ENCODE results near the gene RTP1.
"Not testable (repeated sequence)": the region's sequence is repeated elsewhere in the genome, so short reads cannot be mapped to it uniquely, and the experiment has no call there.

RTP1 gene, protein sequence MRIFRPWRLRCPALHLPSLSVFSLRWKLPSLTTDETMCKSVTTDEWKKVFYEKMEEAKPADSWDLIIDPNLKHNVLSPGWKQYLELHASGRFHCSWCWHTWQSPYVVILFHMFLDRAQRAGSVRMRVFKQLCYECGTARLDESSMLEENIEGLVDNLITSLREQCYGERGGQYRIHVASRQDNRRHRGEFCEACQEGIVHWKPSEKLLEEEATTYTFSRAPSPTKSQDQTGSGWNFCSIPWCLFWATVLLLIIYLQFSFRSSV

GRCh38 chr3:187197335-187197649, at the start of gene RTP1:
TSS of gene RTP1 (plus strand) at chr3:187197486. CDS start at chr3:187197516, 30 bp downstream.
- DNase-seq: no peak

- DNase-seq: no peak
These were observed 47.1 kb upstream of the RTP1 start for GRCh38 chr3:187150186-187150585.

DNA sequence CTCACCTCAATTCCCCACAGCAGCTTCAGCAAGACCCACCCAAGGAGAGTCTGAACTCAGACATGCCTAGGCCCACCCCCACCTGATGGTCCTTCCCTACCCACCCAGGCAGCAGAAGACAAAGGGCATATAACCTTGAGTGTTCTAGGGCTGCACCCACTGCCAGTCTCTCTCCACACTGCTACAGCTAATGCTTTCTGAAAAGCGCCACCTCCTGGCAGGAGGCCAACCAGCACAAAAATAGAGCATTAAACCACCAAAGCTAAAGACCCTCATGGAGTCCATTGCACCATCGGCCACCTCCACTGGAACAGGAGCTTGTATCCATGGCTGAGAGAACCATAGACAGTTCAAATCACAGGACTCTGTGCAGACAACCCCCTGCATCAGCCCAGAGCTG, 46.7 kb upstream of the RTP1 start:
- peak in 1 of 2 experiments; percentile 2 for DNase-seq

- no peak for DNase-seq
These were observed 35.7 kb upstream of the RTP1 start for GRCh38 chr3:187161556-187161955.

DNA sequence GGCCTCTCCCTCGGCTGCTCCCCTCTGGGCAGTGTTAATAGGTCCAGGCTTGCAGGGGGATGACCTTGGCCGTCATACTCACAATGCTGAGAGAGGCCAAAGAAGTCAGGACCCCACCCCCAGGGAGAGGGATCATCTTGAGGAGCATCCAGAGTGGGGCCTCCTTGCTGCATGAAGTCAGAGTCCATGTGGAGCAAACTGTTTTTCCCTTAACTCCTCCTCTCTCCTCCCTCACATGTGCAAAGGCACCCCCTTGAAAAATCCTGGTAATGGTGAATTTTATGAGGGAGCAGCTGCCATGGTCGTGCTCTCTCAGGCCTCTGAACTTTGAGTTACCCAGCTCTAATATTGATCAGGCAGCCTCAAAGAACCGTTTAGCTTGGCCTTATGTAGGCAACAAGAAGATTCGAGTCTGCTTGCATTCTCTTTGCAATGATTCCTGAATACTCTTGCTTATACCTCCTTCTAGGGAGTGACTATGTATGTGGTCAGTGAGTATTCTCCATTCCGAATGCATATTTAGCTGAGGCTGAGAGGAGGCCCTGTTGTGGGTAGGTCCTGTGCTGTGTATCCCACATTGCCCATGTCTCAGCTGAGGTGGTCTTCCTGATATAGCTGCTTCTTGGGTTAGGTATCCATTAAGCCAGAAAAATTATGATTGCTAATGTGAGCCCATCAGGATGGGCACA, 34.9 kb upstream of the RTP1 start:
- no peak for DNase-seq

DNA sequence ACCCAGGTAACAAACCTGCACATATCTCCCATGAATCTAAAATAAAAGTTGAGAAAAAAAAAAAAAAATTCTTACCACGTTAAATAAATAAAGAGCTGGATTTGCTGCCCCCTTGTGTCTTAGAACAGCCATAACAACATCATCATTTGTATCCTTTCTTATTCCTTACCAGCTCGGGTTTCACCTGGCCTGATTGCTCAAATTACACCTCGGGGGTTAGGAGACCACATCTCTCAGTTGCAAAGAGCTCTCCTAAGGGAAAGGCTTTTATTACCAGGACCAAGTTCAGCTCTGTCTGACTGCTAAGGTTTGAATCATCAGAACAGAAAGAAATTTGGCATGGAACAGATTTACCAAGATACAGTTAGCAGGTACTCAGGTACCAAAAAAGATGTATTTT, 32.1 kb upstream of the RTP1 start:
- DNase-seq: peak; percentile 66 to 76

DNA sequence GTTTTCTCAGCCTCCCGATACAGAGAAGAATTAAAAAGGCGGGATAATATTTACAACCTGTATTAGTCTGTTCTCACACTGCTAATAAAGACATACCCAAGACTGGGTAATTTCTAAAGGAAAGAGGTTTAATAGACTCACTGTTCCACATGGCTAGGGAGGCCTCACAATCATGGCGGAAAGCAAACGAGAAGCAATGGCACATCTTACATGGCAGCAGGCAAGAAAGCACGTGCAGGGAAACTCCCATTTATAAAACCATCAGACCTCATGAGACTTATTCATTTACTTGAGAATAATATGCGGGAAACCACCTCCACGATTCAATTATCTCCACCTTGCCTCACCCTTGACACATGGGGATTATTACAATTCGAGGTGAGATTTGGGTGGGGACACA, 30.5 kb upstream of the RTP1 start:
- no peak for DNase-seq

GRCh38 chr3:187167777-187168176, 29.5 kb upstream of the RTP1 start:
- no peak for DNase-seq

- no peak for DNase-seq
These were observed 27.9 kb upstream of the RTP1 start for GRCh38 chr3:187169231-187169960.

GRCh38 chr3:187170911-187171310, 26.4 kb upstream of the RTP1 start:
- not testable (repeated sequence) for DNase-seq

DNA sequence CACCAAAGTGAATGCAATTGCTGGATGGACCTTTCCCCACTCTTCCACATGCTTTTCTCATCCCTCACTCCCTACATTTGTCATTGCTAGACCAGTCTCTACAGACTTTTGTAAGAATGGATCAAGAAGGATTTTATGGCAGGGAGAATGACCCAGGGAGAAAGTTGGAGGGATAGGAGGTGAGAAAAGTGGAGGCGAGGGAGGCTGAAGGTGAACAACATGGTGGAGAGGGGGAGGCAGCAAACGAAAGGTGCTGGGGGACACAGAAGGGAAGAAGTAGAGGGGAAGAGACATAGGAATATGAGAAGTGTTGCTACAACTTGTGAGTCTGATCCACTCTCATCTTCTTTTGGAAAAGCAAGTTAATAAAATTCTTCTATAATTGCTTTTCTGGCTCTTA, 24.4 kb upstream of the RTP1 start:
- no peak for DNase-seq

DNA sequence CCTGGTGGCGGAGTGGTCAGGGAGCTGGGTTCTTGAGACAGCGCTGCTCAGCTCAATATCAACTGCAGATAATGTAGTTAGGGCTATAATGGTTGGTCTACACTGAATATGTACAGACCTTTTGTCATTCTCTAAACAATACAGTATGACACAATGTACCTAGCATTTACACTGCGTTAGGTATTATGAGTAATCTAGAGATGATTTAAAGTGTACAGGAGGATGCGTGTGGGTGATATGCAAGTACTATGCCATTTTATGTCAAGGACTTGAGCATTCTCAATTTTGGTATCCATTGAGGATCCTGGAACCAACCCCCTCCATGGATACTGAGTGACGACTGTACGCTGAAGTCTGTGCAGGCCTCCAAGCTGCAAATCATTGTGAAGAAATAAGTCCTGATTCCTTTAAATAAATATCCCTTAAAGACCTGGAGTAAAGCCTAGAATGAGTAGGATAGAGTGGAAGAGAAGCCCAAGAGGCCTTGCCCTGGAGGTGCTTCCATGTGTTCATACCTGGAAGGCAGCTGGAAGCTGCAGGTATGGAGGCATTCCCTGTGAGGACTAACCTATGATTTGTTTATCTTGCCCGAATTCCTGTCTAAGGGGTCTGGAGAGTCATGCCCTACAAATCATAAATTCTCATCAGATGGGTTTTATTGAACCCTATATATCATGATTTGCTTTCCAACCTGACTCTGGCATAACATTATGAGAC, 15.7 kb upstream of the RTP1 start:
- no peak for DNase-seq

GRCh38 chr3:187183210-187183862, 13.9 kb upstream of the RTP1 start:
- DNase-seq: no peak

GRCh38 chr3:187183903-187184302, 13.4 kb upstream of the RTP1 start:
- DNase-seq: no peak

DNA sequence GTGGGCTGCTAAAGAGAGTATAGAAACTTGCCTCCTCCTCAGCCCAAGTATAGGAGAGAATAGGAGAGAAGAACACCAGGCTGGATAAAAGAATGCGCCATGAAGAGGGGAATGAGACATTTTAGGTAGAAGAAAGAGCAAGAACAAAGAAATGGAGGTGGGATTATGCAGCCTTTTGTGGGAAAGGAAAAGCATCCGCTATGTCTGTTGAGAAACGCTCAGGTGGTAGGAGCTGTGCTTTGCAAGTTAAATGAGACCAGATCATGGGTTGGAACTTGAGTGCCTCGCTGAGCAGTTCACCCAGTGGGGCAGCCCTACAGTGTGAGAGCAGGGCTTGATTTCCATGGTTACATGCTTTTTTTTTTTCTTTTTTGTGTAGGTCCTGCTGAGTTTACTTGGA, 11.5 kb upstream of the RTP1 start:
- no peak for DNase-seq

- no peak for DNase-seq
These were observed 10.9 kb upstream of the RTP1 start for GRCh38 chr3:187186375-187186774.

- DNase-seq: no peak
These were observed 10.4 kb upstream of the RTP1 start for GRCh38 chr3:187186801-187187421.

DNA sequence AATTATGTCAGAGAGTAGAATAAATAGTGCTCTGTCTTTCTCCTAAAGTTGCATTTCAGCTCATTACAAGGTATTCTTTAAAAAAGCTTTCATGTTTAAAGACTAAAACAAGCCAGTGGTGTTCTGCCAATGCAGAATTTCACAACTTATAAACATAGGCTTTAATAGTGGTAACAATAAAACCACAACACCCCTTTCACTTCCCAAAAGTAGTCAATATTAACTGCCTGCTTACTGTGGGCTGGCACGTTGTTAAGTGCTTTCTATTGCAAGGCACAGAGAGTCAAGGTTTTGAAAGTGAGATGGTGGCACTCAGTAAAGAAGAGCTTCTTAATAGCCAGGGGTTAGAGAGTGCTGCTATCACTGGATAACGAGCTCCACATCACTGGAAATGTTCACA, 8.4 kb upstream of the RTP1 start:
- DNase-seq: no peak

DNA sequence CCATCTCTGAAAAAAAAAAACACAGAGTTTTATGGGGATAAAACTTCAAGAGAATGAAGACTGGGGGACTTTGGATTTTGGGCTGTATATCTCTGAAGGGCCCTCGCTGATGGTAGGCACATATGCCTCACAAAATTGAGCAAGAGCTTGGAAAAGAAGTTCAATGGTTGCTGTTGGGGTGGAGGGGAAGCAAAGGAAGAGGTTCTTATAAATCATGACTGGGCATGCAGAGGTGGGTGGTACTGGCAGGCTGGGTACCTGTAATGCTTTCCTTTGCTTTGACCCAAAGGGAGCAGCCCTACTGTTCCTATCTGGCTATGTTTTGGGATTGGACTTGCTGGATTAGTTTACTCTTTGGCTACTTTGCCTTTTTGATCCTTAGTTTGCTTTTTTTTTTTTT, 6.0 kb upstream of the RTP1 start:
- DNase-seq: no peak

GRCh38 chr3:187193181-187193580, 4.1 kb upstream of the RTP1 start:
- DNase-seq: no peak

DNA sequence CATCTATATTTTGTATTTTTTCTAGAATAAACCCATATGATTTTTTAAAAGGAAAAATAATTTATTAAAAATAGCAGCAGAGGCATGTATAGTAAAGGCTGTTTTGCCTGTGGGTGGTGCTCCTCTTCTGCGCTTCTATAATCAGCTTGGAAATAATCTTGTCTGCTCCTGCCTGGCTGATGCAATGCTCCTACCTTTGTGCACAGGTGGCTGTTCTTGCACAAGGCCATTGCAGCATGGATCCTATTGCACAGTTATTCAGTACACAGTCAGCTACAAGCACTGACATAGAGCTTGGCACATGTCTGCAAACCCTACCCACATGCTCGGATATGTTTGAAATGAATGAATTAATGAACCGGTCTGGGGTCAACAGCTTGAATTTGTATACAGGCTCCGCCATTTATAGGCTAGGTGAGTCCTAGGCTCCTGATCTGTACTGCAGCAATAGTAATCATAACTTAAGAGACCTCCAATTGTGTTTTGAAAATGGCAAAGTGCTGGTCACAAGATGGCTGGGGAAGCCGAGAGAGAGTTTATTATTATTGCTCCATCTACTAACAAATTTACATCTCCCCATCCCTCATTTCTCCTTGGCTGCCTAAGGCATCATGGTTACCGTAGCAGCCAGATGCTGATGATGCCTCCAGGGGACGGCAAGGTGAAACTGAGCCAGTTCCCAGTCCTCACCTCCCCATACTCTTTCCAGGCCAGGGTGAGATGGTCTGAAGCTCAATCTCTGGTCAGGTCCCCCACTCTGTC, 532 bp upstream of the RTP1 start:
- no peak for DNase-seq

- no peak for DNase-seq
These were observed 1.2 kb downstream of the RTP1 start for GRCh38 chr3:187198490-187198889.

Data from AML-193 (cell line).